ENCODE data around the gene AMMECR1L.
A peak's percentile ranks its signal among the peaks of the same experiment; 100 is the strongest.
"Not testable (repeated sequence)": the region's sequence is repeated elsewhere in the genome, so short reads cannot be mapped to it uniquely, and the experiment has no call there.

The AMMECR1L gene

DNA sequence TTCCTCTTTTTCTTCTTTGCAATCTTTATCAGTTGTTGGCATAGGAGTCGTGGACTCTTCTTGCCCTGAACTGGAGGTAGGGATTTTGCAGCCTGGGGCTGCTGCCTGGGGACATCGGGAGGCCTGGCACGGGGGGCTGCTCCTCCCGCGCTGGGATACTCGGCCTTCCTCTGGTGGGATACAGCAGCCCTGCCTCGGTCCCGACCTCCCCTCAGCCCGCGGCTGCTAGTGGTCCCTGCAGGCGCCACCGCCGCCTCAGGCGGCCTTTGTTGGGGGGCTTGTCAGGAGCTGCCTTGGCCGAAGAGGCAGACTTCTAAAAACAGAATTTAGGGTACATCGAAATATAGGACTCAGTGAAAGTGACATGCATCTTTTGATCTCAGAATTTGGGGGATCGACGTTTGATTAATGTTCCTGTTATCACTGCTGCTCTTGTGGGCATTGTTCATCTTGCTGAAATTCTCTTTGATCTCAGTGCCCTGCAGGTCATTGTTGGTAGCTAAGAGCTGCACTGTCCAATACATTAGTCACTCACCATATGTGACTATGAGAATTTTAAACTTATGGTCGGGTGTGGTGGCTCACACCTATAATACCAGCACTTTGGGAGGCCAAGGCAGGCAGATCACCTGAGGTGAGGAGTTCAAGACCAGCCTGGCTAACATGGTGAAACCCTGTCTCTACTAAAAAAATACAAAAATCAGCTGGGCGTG is 44.1 kb downstream of the AMMECR1L start:
- DNase-seq: no peak
- H3K9me3 Mint-ChIP-seq: no peaks in the 10 kb centered on the region
- H3K27ac Mint-ChIP-seq: no peak overlapping the region
- peaks cover 4% of the 10 kb centered on the region for H3K4me1 Mint-ChIP-seq
- CTCF ChIA-PET: no interaction called here
- H3K36me3 Mint-ChIP-seq: peaks cover 17% of the 10 kb centered on the region
- H3K27me3 Mint-ChIP-seq: peaks cover 7% of the 10 kb centered on the region
- no peak overlapping the region for H3K4me3 Mint-ChIP-seq

DNA sequence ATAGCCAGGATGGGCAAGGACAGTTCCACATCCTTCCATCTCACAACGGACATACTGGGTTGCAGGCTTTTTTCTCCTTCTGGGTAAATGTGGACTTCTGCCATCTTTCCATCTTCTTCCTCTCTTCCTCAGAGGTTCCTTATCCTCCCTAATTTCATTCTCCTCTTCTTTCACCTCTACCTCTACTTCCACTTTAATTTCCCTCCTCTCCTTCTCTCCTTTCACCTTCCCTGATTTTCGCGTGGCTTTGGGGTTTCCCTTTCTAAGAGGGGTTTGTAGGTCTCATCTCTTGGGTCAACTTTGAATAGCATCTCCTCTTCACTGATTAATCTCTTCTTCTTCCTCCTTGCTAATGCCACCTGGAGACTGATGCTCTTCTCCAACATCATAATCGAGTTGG is 44.9 kb downstream of the AMMECR1L start:
- Mint-ChIP-seq H3K27ac (no peak overlapping the region), H3K4me1 (peaks cover 4% of the 10 kb centered on the region), H3K9me3 (no peaks in the 10 kb centered on the region), H3K36me3 (peaks cover 13% of the 10 kb centered on the region), H3K27me3 (peaks cover 12% of the 10 kb centered on the region), H3K4me3 (no peak overlapping the region)
- no peak for DNase-seq
- CTCF ChIA-PET: no interaction called here

GRCh38 chr2:127834951-127835350 is 50.8 kb downstream of the AMMECR1L start:
- CTCF ChIA-PET: no interaction called here
- Mint-ChIP-seq H3K9me3 (no peaks in the 10 kb centered on the region), H3K4me1 (peaks cover 17% of the 10 kb centered on the region), H3K36me3 (no peaks in the 10 kb centered on the region), H3K4me3 (no peak overlapping the region), H3K27ac (no peak overlapping the region), H3K27me3 (peaks cover 15% of the 10 kb centered on the region)
- no peak for DNase-seq

- CTCF ChIA-PET: interaction anchor here (1.0 kb wide), 1 partner anchor 18 kb away, joined by 3 read pairs; the partner anchor contains the start of gene WDR33
These were observed 55.9 kb downstream of the AMMECR1L start for GRCh38 chr2:127829845-127830246.

GRCh38 chr2:127826708-127827107 is 59.0 kb downstream of the AMMECR1L start:
- DNase-seq, H3K4me3 Mint-ChIP-seq, CTCF ChIA-PET, H3K27ac Mint-ChIP-seq, H3K27me3 Mint-ChIP-seq: not testable (repeated sequence)
- peaks cover 37% of the 10 kb centered on the region for H3K4me1 Mint-ChIP-seq
- H3K9me3 Mint-ChIP-seq: peaks cover 26% of the 10 kb centered on the region
- peaks cover 21% of the 10 kb centered on the region for H3K36me3 Mint-ChIP-seq

More at GRCh38 chr2:127829845-127830246, 55.9 kb downstream of the AMMECR1L start:
- DNase-seq: peak; percentile 83
- Mint-ChIP-seq H3K9me3 (peaks cover 24% of the 10 kb centered on the region), H3K4me1 (peaks cover 40% of the 10 kb centered on the region), H3K36me3 (peaks cover 18% of the 10 kb centered on the region), H3K27ac (peak overlapping the region; percentile 90), H3K4me3 (peak overlapping the region; percentile 32), H3K27me3 (peaks cover 4% of the 10 kb centered on the region)

GRCh38 chr2:127826047-127826446 is 59.7 kb downstream of the AMMECR1L start:
- DNase-seq: no peak
- Mint-ChIP-seq H3K9me3 (peaks cover 31% of the 10 kb centered on the region), H3K4me1 (peaks cover 32% of the 10 kb centered on the region), H3K4me3 (no peak overlapping the region), H3K27ac (no peak overlapping the region), H3K36me3 (peaks cover 21% of the 10 kb centered on the region), H3K27me3 (peaks cover 12% of the 10 kb centered on the region)
- CTCF ChIA-PET: no interaction called here

- no peak for DNase-seq
- CTCF ChIA-PET: no interaction called here
These were observed 65.6 kb downstream of the AMMECR1L start for GRCh38 chr2:127820080-127820668.

GRCh38 chr2:127818794-127819425 is 66.8 kb downstream of the AMMECR1L start:
- H3K27me3 Mint-ChIP-seq: peaks cover 58% of the 10 kb centered on the region
- CTCF ChIA-PET: no interaction called here

More at GRCh38 chr2:127820080-127820668, 65.6 kb downstream of the AMMECR1L start:
- Mint-ChIP-seq H3K36me3 (peaks cover 3% of the 10 kb centered on the region), H3K27ac (no peak overlapping the region), H3K9me3 (peaks cover 25% of the 10 kb centered on the region), H3K27me3 (peaks cover 53% of the 10 kb centered on the region), H3K4me3 (no peak overlapping the region), H3K4me1 (no peaks in the 10 kb centered on the region)

GRCh38 chr2:127818241-127818640 is 67.5 kb downstream of the AMMECR1L start:
- DNase-seq: no peak
- CTCF ChIA-PET: no interaction called here
- no peaks in the 10 kb centered on the region for H3K4me1 Mint-ChIP-seq

More at GRCh38 chr2:127818794-127819425, 66.8 kb downstream of the AMMECR1L start:
- peaks cover 3% of the 10 kb centered on the region for H3K36me3 Mint-ChIP-seq
- no peak for DNase-seq
- no peak overlapping the region for H3K27ac Mint-ChIP-seq
- peaks cover 25% of the 10 kb centered on the region for H3K9me3 Mint-ChIP-seq
- H3K4me3 Mint-ChIP-seq: no peak overlapping the region
- H3K4me1 Mint-ChIP-seq: no peaks in the 10 kb centered on the region

GRCh38 chr2:127814677-127815076 is 71.1 kb downstream of the AMMECR1L start:
- Mint-ChIP-seq H3K27me3 (peaks cover 50% of the 10 kb centered on the region), H3K9me3 (peaks cover 6% of the 10 kb centered on the region), H3K4me3 (no peak overlapping the region)

More at GRCh38 chr2:127818241-127818640, 67.5 kb downstream of the AMMECR1L start:
- peaks cover 3% of the 10 kb centered on the region for H3K36me3 Mint-ChIP-seq
- H3K9me3 Mint-ChIP-seq: peaks cover 25% of the 10 kb centered on the region
- peaks cover 59% of the 10 kb centered on the region for H3K27me3 Mint-ChIP-seq
- H3K27ac Mint-ChIP-seq: no peak overlapping the region
- no peak overlapping the region for H3K4me3 Mint-ChIP-seq

DNA sequence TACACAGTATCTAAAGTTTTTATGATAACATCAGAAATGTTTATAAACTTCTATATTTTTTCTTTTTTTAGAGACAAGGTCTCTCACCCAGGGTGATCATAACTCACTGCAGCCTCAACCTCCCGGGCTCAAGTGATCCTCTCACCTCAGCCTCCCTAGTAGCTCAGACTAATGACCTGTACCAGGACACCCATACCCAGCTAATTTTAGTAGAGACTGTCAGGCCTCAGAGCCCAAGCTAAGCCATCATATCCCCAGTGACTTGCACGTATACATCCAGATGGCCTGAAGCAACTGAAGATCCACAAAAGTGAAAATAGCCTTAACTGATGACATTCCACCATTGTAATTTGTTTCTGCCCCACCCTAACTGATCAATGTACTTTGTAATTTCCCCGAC is 73.3 kb downstream of the AMMECR1L start:
- CTCF ChIA-PET: interaction anchor here (0.9 to 1.7 kb wide), 2 partner anchors 17 to 42 kb away, joined by 3 read pairs; no protein-coding TSS in a partner anchor
- Mint-ChIP-seq H3K36me3 (peaks cover 14% of the 10 kb centered on the region), H3K27ac (peak overlapping the region; percentile 22)

More at GRCh38 chr2:127814677-127815076, 71.1 kb downstream of the AMMECR1L start:
- CTCF ChIA-PET: no interaction called here
- Mint-ChIP-seq H3K4me1 (peaks cover 19% of the 10 kb centered on the region), H3K36me3 (peaks cover 5% of the 10 kb centered on the region), H3K27ac (no peak overlapping the region)
- DNase-seq: no peak

More for the DNA sequence above, 73.3 kb downstream of the AMMECR1L start:
- H3K9me3 Mint-ChIP-seq, DNase-seq, H3K4me3 Mint-ChIP-seq: not testable (repeated sequence)
- Mint-ChIP-seq H3K27me3 (peaks cover 31% of the 10 kb centered on the region), H3K4me1 (peaks cover 34% of the 10 kb centered on the region)
